ENCODE data around the gene TDRD12.

- TF ChIP-seq POLR2A (IDR thresholded peaks at IDR 0.05): no peak
- TF ChIP-seq CTCF (IDR thresholded peaks at IDR 0.05): no peak
These were observed 52.0 kb downstream of the TDRD12 start for GRCh38 chr19:32771596-32771995.

Measured in lower leg skin (tissue), 3 donors.